ENCODE data around the gene HECTD2. TPM values are rescaled to one million over a fixed set of nuclear protein-coding genes. Genes with fewer than 3 reads are reported as not detected.

HECTD2 gene
- total RNA-seq, 2 donors from 2014 or later: 2.5 to 5.6 TPM

GRCh38 chr10:91465261-91465660 is 55.1 kb downstream of the HECTD2 start:
- Histone ChIP-seq H3K36me3 (no peaks in the 10 kb centered on the region), H3K27me3 (no peaks in the 10 kb centered on the region), H3K27ac (no peak overlapping the region), H3K9me3 (no peaks in the 10 kb centered on the region), H3K9ac (ENCODE audit: low read depth in 2 of 2, low read length in 2 of 2) (no peak overlapping the region), H3K4me3 (no peak overlapping the region), H3K4me1 (no peaks in the 10 kb centered on the region)
- TF ChIP-seq, protein P1, sequence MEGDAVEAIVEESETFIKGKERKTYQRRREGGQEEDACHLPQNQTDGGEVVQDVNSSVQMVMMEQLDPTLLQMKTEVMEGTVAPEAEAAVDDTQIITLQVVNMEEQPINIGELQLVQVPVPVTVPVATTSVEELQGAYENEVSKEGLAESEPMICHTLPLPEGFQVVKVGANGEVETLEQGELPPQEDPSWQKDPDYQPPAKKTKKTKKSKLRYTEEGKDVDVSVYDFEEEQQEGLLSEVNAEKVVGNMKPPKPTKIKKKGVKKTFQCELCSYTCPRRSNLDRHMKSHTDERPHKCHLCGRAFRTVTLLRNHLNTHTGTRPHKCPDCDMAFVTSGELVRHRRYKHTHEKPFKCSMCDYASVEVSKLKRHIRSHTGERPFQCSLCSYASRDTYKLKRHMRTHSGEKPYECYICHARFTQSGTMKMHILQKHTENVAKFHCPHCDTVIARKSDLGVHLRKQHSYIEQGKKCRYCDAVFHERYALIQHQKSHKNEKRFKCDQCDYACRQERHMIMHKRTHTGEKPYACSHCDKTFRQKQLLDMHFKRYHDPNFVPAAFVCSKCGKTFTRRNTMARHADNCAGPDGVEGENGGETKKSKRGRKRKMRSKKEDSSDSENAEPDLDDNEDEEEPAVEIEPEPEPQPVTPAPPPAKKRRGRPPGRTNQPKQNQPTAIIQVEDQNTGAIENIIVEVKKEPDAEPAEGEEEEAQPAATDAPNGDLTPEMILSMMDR (IDR thresholded peaks at IDR 0.05): no peak
- no peak for DNase-seq
- intact Hi-C loops (cut with DNase I): no loop called here

GRCh38 chr10:91467114-91467513 is 57.0 kb downstream of the HECTD2 start:
- H3K4me3 ChIP-seq: no peak overlapping the region
- TF ChIP-seq, protein P1 (IDR thresholded peaks at IDR 0.05): no peak
- H3K27me3 ChIP-seq: no peaks in the 10 kb centered on the region
- no peak overlapping the region for H3K9ac ChIP-seq (ENCODE audit: low read depth in 2 of 2, low read length in 2 of 2)
- H3K36me3 ChIP-seq: no peaks in the 10 kb centered on the region
- no peaks in the 10 kb centered on the region for H3K9me3 ChIP-seq
- no peaks in the 10 kb centered on the region for H3K4me1 ChIP-seq
- H3K27ac ChIP-seq: no peak overlapping the region
- intact Hi-C loops (cut with DNase I): no loop called here
- DNase-seq: no peak

GRCh38 chr10:91471602-91472001 is 61.5 kb downstream of the HECTD2 start:
- Histone ChIP-seq H3K36me3 (no peaks in the 10 kb centered on the region), H3K27me3 (no peaks in the 10 kb centered on the region), H3K9ac (ENCODE audit: low read depth in 2 of 2, low read length in 2 of 2) (no peak overlapping the region), H3K27ac (no peak overlapping the region), H3K4me3 (no peak overlapping the region), H3K4me1 (no peaks in the 10 kb centered on the region), H3K9me3 (no peaks in the 10 kb centered on the region)
- no peak for DNase-seq
- TF ChIP-seq, protein P1 (IDR thresholded peaks at IDR 0.05): no peak
- intact Hi-C loops (cut with DNase I): no loop called here

- Histone ChIP-seq H3K9ac (ENCODE audit: low read depth in 2 of 2, low read length in 2 of 2) (no peak overlapping the region), H3K4me1 (no peaks in the 10 kb centered on the region)
- intact Hi-C loops (cut with DNase I): no loop called here
These were observed 62.8 kb downstream of the HECTD2 start for GRCh38 chr10:91472911-91473310.

DNA sequence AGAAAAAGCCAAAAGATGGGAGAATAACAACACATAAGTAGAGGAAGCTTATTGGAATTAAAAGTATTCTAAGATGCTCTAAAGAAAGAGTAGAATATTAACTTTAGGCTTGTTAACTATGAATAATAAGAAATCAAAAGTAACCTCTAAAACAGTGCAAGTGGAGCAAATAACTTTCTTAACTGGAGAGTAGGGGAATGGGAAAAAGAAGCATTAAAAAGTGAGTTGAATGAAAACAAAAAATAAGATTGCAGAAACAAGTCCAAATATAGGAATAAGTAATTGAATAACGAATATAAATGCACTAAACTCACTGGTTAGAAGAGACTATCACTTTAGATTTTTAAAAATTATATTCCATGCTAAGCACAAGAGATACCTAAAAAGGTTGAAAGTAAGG is 63.9 kb downstream of the HECTD2 start:
- H3K9me3 ChIP-seq: no peaks in the 10 kb centered on the region
- TF ChIP-seq, protein P1 (IDR thresholded peaks at IDR 0.05): no peak
- intact Hi-C loops (cut with DNase I): no loop called here

More at GRCh38 chr10:91472911-91473310, 62.8 kb downstream of the HECTD2 start:
- TF ChIP-seq, protein P1 (IDR thresholded peaks at IDR 0.05): no peak
- Histone ChIP-seq H3K27ac (no peak overlapping the region), H3K4me3 (no peak overlapping the region), H3K27me3 (no peaks in the 10 kb centered on the region), H3K36me3 (no peaks in the 10 kb centered on the region), H3K9me3 (no peaks in the 10 kb centered on the region)
- DNase-seq: no peak

DNA sequence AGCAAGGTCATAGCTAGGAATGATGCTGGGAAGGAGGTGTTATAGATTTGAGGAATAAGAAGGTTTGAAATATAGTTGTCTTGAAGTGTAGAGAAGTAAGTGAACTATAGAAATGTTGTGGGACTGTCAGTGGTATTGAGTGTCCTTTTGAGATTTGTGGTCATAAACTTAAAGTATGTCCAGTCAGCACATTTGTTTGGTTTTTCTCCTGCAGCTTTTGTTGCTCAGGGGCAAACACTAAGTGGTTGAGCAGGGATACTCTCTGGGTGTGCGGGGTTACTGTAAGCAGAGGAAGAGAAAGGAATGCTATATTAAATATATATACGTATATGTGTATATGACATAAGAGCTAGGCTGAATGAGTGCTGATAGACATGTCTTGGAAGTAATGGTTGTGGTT is 67.1 kb downstream of the HECTD2 start:
- intact Hi-C loops (cut with DNase I): no loop called here
- TF ChIP-seq, protein P1 (IDR thresholded peaks at IDR 0.05): no peak
- H3K9ac ChIP-seq (ENCODE audit: low read depth in 2 of 2, low read length in 2 of 2): no peak overlapping the region
- H3K4me3 ChIP-seq: no peak overlapping the region
- H3K27me3 ChIP-seq: no peaks in the 10 kb centered on the region
- no peak for DNase-seq
- no peak overlapping the region for H3K27ac ChIP-seq
- H3K36me3 ChIP-seq: no peaks in the 10 kb centered on the region
- no peaks in the 10 kb centered on the region for H3K9me3 ChIP-seq
- no peaks in the 10 kb centered on the region for H3K4me1 ChIP-seq

More for the DNA sequence above, 63.9 kb downstream of the HECTD2 start:
- Histone ChIP-seq H3K4me1 (no peaks in the 10 kb centered on the region), H3K4me3 (no peak overlapping the region), H3K27me3 (no peaks in the 10 kb centered on the region), H3K36me3 (no peaks in the 10 kb centered on the region), H3K9ac (ENCODE audit: low read depth in 2 of 2, low read length in 2 of 2) (no peak overlapping the region), H3K27ac (no peak overlapping the region)
- DNase-seq: no peak

All from colonic mucosa (tissue), 4 donors.